Memory B cell (primary cell): ENCODE data around the gene ADCY9.

ENCODE experiments used
- ATAC-seq: fragments of 150-1000 bp; cut with Tn5 transposase; 2 replicates; pipeline ENCODE4 v1.10.0; 2021; ENCODE audit warnings: low read depth, mild to moderate bottlenecking, moderate library complexity
- DNase-seq, 2 donors: peaks; one replicate each; pipeline ENCODE4 v3.0.0; 2022; ENCODE audit warnings: low spot score in 2 of 2
- H3K27ac Mint-ChIP-seq: one replicate; pipeline ENCODE4 v1.8.0; 2022; ENCODE audit warnings: mild to moderate bottlenecking, moderate library complexity, mixed read lengths
- H3K27me3 Mint-ChIP-seq: one replicate; pipeline ENCODE4 v1.8.0; 2022; ENCODE audit warnings: mixed read lengths
- H3K36me3 Mint-ChIP-seq: one replicate; pipeline ENCODE4 v1.8.0; 2022; ENCODE audit warnings: mild to moderate bottlenecking, mixed read lengths
- H3K4me1 Mint-ChIP-seq: one replicate; pipeline ENCODE4 v1.8.0; 2022; ENCODE audit warnings: mixed read lengths
- H3K4me3 Mint-ChIP-seq: one replicate; pipeline ENCODE4 v1.8.0; 2022; ENCODE audit warnings: mild to moderate bottlenecking, moderate library complexity, mixed read lengths
- H3K9me3 Mint-ChIP-seq: one replicate; pipeline ENCODE4 v1.8.0; 2022; ENCODE audit warnings: mixed read lengths

ADCY9 gene

GRCh38 chr16:4138713-4139112 is 22.5 kb upstream of the ADCY9 start:
- H3K9me3 Mint-ChIP-seq: peaks cover 2% of the 10 kb centered on the region
- no peak overlapping the region for H3K27ac Mint-ChIP-seq
- DNase-seq: no peak
- H3K4me3 Mint-ChIP-seq: no peak overlapping the region
- H3K4me1 Mint-ChIP-seq: peaks cover 9% of the 10 kb centered on the region
- ATAC-seq: no peak
- peaks cover 8% of the 10 kb centered on the region for H3K27me3 Mint-ChIP-seq
- H3K36me3 Mint-ChIP-seq: no peaks in the 10 kb centered on the region

DNA sequence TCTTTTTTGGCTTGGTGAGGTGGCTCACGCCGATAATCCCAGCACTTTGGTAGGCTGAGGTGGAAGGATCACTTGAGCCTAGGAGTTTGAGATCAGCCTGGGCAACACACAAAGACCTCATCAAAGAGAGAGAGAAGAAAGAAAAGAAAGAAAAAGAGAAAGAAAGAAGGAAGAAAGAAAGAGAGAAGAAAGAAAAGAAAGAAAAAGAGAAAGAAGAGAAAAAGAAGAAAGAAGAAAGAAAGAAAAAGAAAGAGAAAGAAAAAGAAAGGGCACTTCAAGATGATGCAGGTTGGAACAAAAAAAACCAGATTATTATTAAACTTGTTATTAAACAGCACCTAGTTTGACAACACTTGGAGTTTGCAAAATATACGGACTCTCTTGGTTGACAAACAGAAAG is 21.2 kb upstream of the ADCY9 start:
- DNase-seq: no peak
- peaks cover 2% of the 10 kb centered on the region for H3K9me3 Mint-ChIP-seq
- H3K36me3 Mint-ChIP-seq: no peaks in the 10 kb centered on the region
- no peak for ATAC-seq
- no peak overlapping the region for H3K4me3 Mint-ChIP-seq
- peaks cover 8% of the 10 kb centered on the region for H3K4me1 Mint-ChIP-seq
- H3K27me3 Mint-ChIP-seq: peaks cover 11% of the 10 kb centered on the region
- no peak overlapping the region for H3K27ac Mint-ChIP-seq

GRCh38 chr16:4136229-4136813 is 20.1 kb upstream of the ADCY9 start:
- Mint-ChIP-seq H3K36me3 (no peaks in the 10 kb centered on the region), H3K9me3 (peaks cover 2% of the 10 kb centered on the region), H3K4me1 (peaks cover 7% of the 10 kb centered on the region), H3K27ac (no peak overlapping the region), H3K4me3 (no peak overlapping the region), H3K27me3 (peaks cover 13% of the 10 kb centered on the region)
- DNase-seq: no peak
- no peak for ATAC-seq

DNA sequence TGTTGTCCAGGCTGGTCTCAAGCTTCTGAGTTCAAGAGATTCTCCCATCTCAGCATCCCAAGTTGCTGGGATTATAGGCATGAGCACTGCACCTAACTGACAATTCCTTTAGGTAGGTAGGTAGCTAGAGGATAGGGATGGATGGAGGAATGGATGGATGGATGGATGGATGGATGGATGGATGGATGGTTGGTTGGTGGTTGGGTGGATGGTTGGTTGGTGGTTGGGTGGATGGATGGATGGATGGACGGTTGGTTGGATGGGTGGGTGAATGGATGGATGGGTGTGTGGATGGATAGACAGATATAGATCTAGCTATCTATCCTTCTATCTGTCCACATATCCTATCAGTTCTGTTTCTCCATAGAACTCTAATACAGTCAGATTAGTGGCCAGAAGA is 19.3 kb upstream of the ADCY9 start:
- no peak overlapping the region for H3K27ac Mint-ChIP-seq
- peaks cover 15% of the 10 kb centered on the region for H3K27me3 Mint-ChIP-seq
- H3K9me3 Mint-ChIP-seq: peaks cover 2% of the 10 kb centered on the region
- no peaks in the 10 kb centered on the region for H3K36me3 Mint-ChIP-seq
- H3K4me3 Mint-ChIP-seq: no peak overlapping the region
- peaks cover 4% of the 10 kb centered on the region for H3K4me1 Mint-ChIP-seq
- ATAC-seq: no peak
- no peak for DNase-seq

- Mint-ChIP-seq H3K4me3 (no peak overlapping the region), H3K36me3 (no peaks in the 10 kb centered on the region), H3K4me1 (no peaks in the 10 kb centered on the region), H3K9me3 (peaks cover 2% of the 10 kb centered on the region), H3K27ac (no peak overlapping the region), H3K27me3 (peaks cover 21% of the 10 kb centered on the region)
- ATAC-seq (no peak), DNase-seq (no peak)
Measured at GRCh38 chr16:4133897-4134372, 17.7 kb upstream of the ADCY9 start.

- no peak for ATAC-seq
- H3K27ac Mint-ChIP-seq: no peak overlapping the region
- no peaks in the 10 kb centered on the region for H3K36me3 Mint-ChIP-seq
- no peaks in the 10 kb centered on the region for H3K9me3 Mint-ChIP-seq
- peaks cover 23% of the 10 kb centered on the region for H3K27me3 Mint-ChIP-seq
- no peak for DNase-seq
- no peaks in the 10 kb centered on the region for H3K4me1 Mint-ChIP-seq
- no peak overlapping the region for H3K4me3 Mint-ChIP-seq
Measured at GRCh38 chr16:4131621-4132020, 15.4 kb upstream of the ADCY9 start.

- H3K36me3 Mint-ChIP-seq: peaks cover 2% of the 10 kb centered on the region
- no peak overlapping the region for H3K27ac Mint-ChIP-seq
- ATAC-seq (no peak), DNase-seq (no peak)
- H3K9me3 Mint-ChIP-seq: no peaks in the 10 kb centered on the region
- H3K27me3 Mint-ChIP-seq: peaks cover 21% of the 10 kb centered on the region
- H3K4me1 Mint-ChIP-seq: no peaks in the 10 kb centered on the region
- H3K4me3 Mint-ChIP-seq: no peak overlapping the region
Measured at GRCh38 chr16:4124535-4125294, 8.5 kb upstream of the ADCY9 start.

- H3K27me3 Mint-ChIP-seq: peaks cover 20% of the 10 kb centered on the region
- DNase-seq (no peak), ATAC-seq (no peak)
- H3K4me1 Mint-ChIP-seq: no peaks in the 10 kb centered on the region
- H3K4me3 Mint-ChIP-seq: no peak overlapping the region
- no peaks in the 10 kb centered on the region for H3K9me3 Mint-ChIP-seq
- peaks cover 2% of the 10 kb centered on the region for H3K36me3 Mint-ChIP-seq
- H3K27ac Mint-ChIP-seq: no peak overlapping the region
Measured at GRCh38 chr16:4123616-4124300, 7.5 kb upstream of the ADCY9 start.

GRCh38 chr16:4120176-4120575 is 3.9 kb upstream of the ADCY9 start:
- peaks cover 2% of the 10 kb centered on the region for H3K36me3 Mint-ChIP-seq
- H3K4me3 Mint-ChIP-seq: no peak overlapping the region
- peaks cover 19% of the 10 kb centered on the region for H3K27me3 Mint-ChIP-seq
- H3K4me1 Mint-ChIP-seq: peaks cover 5% of the 10 kb centered on the region
- DNase-seq: no peak
- no peak for ATAC-seq
- no peaks in the 10 kb centered on the region for H3K9me3 Mint-ChIP-seq
- H3K27ac Mint-ChIP-seq: no peak overlapping the region

DNA sequence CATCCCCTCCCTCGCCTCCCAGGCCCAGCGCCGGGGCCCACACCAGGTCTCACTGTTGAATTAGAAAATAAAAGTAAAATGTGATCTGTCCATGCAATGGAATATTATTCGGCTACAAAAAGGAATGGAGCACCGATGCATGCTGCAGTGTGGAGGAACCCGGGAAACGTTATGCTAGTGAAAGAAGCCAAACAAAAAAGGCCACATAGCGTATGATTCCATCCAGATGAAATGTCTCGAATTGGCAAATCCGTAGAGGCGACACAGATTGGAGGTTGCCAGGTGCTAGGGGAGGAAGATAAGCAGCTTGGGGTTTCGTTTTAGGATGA is 972 bp upstream of the ADCY9 start:
- DNase-seq (no peak), ATAC-seq (no peak)
- Mint-ChIP-seq H3K4me3 (peak overlapping the region; percentile 90), H3K4me1 (peaks cover 15% of the 10 kb centered on the region), H3K36me3 (peaks cover 2% of the 10 kb centered on the region), H3K27ac (peak overlapping the region; percentile 56), H3K27me3 (peaks cover 7% of the 10 kb centered on the region), H3K9me3 (no peaks in the 10 kb centered on the region)

- ATAC-seq (peak; percentile 33), DNase-seq (no peak)
- Mint-ChIP-seq H3K4me1 (peaks cover 15% of the 10 kb centered on the region), H3K27me3 (peaks cover 7% of the 10 kb centered on the region), H3K4me3 (peak overlapping the region; percentile 79), H3K9me3 (no peaks in the 10 kb centered on the region), H3K36me3 (peaks cover 2% of the 10 kb centered on the region), H3K27ac (no peak overlapping the region)
Measured at GRCh38 chr16:4115949-4116318, 308 bp downstream of the ADCY9 start.

GRCh38 chr16:4115209-4115948 is 863 bp downstream of the ADCY9 start:
- peak; percentile 33 to 53 for DNase-seq
- peaks cover 4% of the 10 kb centered on the region for H3K27me3 Mint-ChIP-seq
- H3K4me1 Mint-ChIP-seq: peaks cover 15% of the 10 kb centered on the region

GRCh38 chr16:4114257-4115208 is 1.7 kb downstream of the ADCY9 start:
- ATAC-seq (no peak), DNase-seq (no peak)
- Mint-ChIP-seq H3K4me1 (peaks cover 15% of the 10 kb centered on the region), H3K27ac (no peak overlapping the region), H3K36me3 (no peaks in the 10 kb centered on the region), H3K9me3 (no peaks in the 10 kb centered on the region), H3K4me3 (peak overlapping the region; percentile 76), H3K27me3 (peaks cover 4% of the 10 kb centered on the region)

More at GRCh38 chr16:4115209-4115948, 863 bp downstream of the ADCY9 start:
- ATAC-seq: peak; percentile 49
- H3K27ac Mint-ChIP-seq: no peak overlapping the region
- no peaks in the 10 kb centered on the region for H3K9me3 Mint-ChIP-seq
- no peaks in the 10 kb centered on the region for H3K36me3 Mint-ChIP-seq
- peak overlapping the region; percentile 79 for H3K4me3 Mint-ChIP-seq
